ENCODE results near the gene RDM1. TPM values are rescaled to one million over a fixed set of nuclear protein-coding genes. Genes with fewer than 3 reads are reported as not detected.
A peak's percentile ranks its signal among the peaks of the same experiment; 100 is the strongest.

RDM1 gene
- total RNA-seq, 2 experiments from 2014 or later: not detected

GRCh38 chr17:35931794-35932425 is 1.3 kb upstream of the RDM1 start:
- no peak overlapping the region for H3K27ac Mint-ChIP-seq

GRCh38 chr17:35927714-35928113 is 2.9 kb downstream of the RDM1 start:
- ATAC-seq (ENCODE audit: poor library complexity): no peak
- no peaks in the 10 kb centered on the region for H3K9me3 Mint-ChIP-seq
- H3K27me3 Mint-ChIP-seq: no peaks in the 10 kb centered on the region
- ChIA-PET POLR2A (no interaction called here), CTCF (no interaction called here)
- Histone ChIP-seq H3K27ac (ENCODE audit: low read depth in 1 of 2, low read length in 2 of 2) (no peak overlapping the region), H3K4me3 (ENCODE audit: low read length) (no peak overlapping the region), H3K9me3 (ENCODE audit: control insufficient read depth in 1 of 2, insufficient read depth in 1 of 2, low read length in 2 of 2) (no peaks in the 10 kb centered on the region), H3K27me3 (ENCODE audit: control insufficient read depth in 1 of 2, insufficient read depth in 2 of 2, low read length in 2 of 2) (no peaks in the 10 kb centered on the region), H3K4me1 (ENCODE audit: insufficient read depth, low read length) (peaks cover 16% of the 10 kb centered on the region), H3K36me3 (ENCODE audit: insufficient read depth, low read length) (no peaks in the 10 kb centered on the region)
- H3K36me3 Mint-ChIP-seq (ENCODE audit: low read depth): no peaks in the 10 kb centered on the region
- H3K4me3 Mint-ChIP-seq: peak overlapping the region; percentile 63
- no peak for TF ChIP-seq CTCF (IDR thresholded peaks at IDR 0.05)
- H3K27ac Mint-ChIP-seq: no peak overlapping the region
- H3K4me1 Mint-ChIP-seq (ENCODE audit: low read depth): peaks cover 16% of the 10 kb centered on the region
- no peak for DNase-seq
- intact Hi-C loops (cut with DNase I, micrococcal nuclease): no loop called here

More at GRCh38 chr17:35931794-35932425, 1.3 kb upstream of the RDM1 start:
- DNase-seq: no peak
- Histone ChIP-seq H3K4me3 (ENCODE audit: low read length) (no peak overlapping the region), H3K9me3 (ENCODE audit: control insufficient read depth in 1 of 2, insufficient read depth in 1 of 2, low read length in 2 of 2) (no peaks in the 10 kb centered on the region), H3K4me1 (ENCODE audit: insufficient read depth, low read length) (peaks cover 11% of the 10 kb centered on the region), H3K36me3 (ENCODE audit: insufficient read depth, low read length) (no peaks in the 10 kb centered on the region), H3K27ac (ENCODE audit: low read depth in 1 of 2, low read length in 2 of 2) (no peak overlapping the region), H3K27me3 (ENCODE audit: control insufficient read depth in 1 of 2, insufficient read depth in 2 of 2, low read length in 2 of 2) (no peaks in the 10 kb centered on the region)
- intact Hi-C loops (cut with DNase I, micrococcal nuclease): no loop called here
- H3K9me3 Mint-ChIP-seq: no peaks in the 10 kb centered on the region
- H3K4me3 Mint-ChIP-seq: no peak overlapping the region
- ChIA-PET POLR2A (no interaction called here), CTCF (interaction anchor here (0.8 to 1.1 kb wide), 2 partner anchors 13 to 38 kb away, joined by 3 read pairs; no protein-coding TSS in a partner anchor)
- no peak for ATAC-seq (ENCODE audit: poor library complexity)
- H3K27me3 Mint-ChIP-seq: no peaks in the 10 kb centered on the region
- no peaks in the 10 kb centered on the region for H3K36me3 Mint-ChIP-seq (ENCODE audit: low read depth)
- TF ChIP-seq CTCF (IDR thresholded peaks at IDR 0.05): no peak
- H3K4me1 Mint-ChIP-seq (ENCODE audit: low read depth): peaks cover 16% of the 10 kb centered on the region

GRCh38 chr17:35923609-35924114 is 6.9 kb downstream of the RDM1 start:
- POLR2A ChIA-PET: no interaction called here
- Mint-ChIP-seq H3K27ac (no peak overlapping the region), H3K27me3 (no peaks in the 10 kb centered on the region), H3K9me3 (no peaks in the 10 kb centered on the region), H3K4me3 (no peak overlapping the region), H3K36me3 (ENCODE audit: low read depth) (no peaks in the 10 kb centered on the region), H3K4me1 (ENCODE audit: low read depth) (peaks cover 7% of the 10 kb centered on the region)
- CTCF ChIA-PET: interaction anchor here (1.7 kb wide), 1 partner anchor 12 kb away, joined by 6 read pairs; no protein-coding TSS in a partner anchor
- ATAC-seq (ENCODE audit: poor library complexity) (no peak), DNase-seq (no peak)
- Histone ChIP-seq H3K4me3 (ENCODE audit: low read length) (no peak overlapping the region), H3K9me3 (ENCODE audit: control insufficient read depth in 1 of 2, insufficient read depth in 1 of 2, low read length in 2 of 2) (no peaks in the 10 kb centered on the region), H3K4me1 (ENCODE audit: insufficient read depth, low read length) (peaks cover 5% of the 10 kb centered on the region), H3K27ac (ENCODE audit: low read depth in 1 of 2, low read length in 2 of 2) (no peak overlapping the region), H3K27me3 (ENCODE audit: control insufficient read depth in 1 of 2, insufficient read depth in 2 of 2, low read length in 2 of 2) (no peaks in the 10 kb centered on the region), H3K36me3 (ENCODE audit: insufficient read depth, low read length) (no peaks in the 10 kb centered on the region)
- intact Hi-C loops (cut with DNase I, micrococcal nuclease): no loop called here
- no peak for TF ChIP-seq CTCF (IDR thresholded peaks at IDR 0.05)

Measured in CD4-positive, alpha-beta T cell (primary cell).